ENCODE data around the gene MANSC1.
"Not testable (repeated sequence)": the region's sequence is repeated elsewhere in the genome, so short reads cannot be mapped to it uniquely, and the experiment has no call there.

MANSC1 gene

GRCh38 chr12:12319451-12320183, 30.4 kb downstream of the MANSC1 start:
- DNase-seq = peak; percentile 79

- DNase-seq = no peak
Measured at GRCh38 chr12:12315838-12316237, 34.2 kb downstream of the MANSC1 start.

- DNase-seq = not testable (repeated sequence)
Measured at GRCh38 chr12:12310695-12311094, 39.3 kb downstream of the MANSC1 start.

DNA sequence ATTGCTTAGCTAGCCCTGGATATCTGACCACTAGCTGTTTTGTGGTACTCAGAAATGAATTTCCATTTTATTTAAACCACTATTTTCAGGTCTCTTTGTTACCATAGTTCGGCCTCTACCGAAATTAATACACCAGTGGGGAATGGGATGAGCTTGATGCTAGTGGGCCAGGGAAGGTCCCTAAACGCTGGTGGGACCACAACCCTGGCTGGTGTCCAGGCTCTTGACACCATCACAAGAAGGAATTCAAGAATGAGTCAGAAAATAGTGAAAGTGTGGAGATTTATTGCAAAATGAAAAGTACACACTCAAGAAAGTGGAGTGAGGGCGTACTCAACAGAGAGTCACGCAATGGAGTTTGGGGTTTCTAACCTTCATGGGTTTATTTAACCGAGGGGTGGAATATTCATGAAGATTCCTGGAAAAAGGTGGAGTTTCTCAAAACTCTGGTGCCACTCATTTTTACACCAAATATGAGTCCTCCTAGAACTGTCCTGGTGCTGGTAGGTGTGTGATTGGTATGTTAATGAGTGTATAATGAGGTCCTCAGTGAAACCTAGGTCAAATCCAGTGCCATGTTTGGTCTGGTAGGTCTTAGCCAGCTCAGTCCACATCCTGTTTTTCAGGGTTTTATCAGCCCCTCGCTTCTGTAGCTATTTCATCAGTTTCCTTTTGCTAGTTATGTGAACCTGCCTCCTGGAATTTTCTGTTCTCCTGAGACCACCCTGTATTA, 44.3 kb downstream of the MANSC1 start:
- no peak for DNase-seq

DNA sequence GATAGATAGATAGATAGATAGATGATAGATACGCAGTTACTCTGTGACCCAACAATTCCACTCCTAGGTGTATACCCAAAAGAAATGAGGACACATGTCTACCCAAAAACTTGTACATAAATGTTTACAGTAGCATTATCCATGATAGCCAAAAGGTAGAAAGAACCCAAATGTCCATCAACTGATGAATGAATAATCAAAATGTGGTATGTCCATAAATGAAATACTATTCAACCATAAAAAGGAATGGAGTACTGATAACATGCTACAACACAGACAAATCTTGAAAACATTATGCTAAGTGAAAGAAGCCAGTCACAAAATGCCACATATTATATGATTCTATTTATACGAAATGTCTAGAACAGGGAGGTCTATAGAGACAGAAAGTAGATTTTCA, 47.1 kb downstream of the MANSC1 start:
- DNase-seq = no peak

GRCh38 chr12:12301122-12301521, 48.9 kb downstream of the MANSC1 start:
- DNase-seq = no peak

DNA sequence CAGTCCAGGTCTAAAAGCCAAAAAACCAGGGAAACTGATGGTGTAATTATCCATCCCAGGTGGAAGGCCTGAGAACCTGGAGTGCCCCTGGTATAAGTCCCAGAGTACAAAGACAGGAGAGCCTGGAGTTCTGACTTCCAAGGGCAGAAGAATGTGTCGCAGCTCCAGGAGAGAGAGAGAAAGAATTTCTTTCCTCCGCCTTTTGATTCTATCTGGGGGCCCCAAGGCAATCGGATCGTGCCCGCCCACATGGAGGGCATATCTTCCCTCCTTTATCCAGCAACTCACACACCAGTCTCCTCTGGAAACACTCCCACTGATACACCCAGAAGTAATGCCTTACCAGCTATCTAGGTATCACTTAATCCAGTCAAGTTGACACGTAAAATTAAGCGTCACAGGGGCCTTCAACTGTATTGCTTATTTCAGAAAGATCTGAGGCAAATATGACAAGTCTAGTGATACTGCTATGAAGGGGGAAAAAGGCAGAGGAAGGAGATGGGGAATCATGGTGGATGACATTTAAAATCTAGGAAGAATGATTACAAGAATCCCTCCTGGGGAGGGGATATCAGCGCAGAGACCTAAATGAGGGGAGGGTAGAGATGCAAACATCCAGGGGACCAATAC, 52.7 kb downstream of the MANSC1 start:
- no peak for DNase-seq

GRCh38 chr12:12294215-12295005, 55.6 kb downstream of the MANSC1 start:
- DNase-seq = no peak

DNA sequence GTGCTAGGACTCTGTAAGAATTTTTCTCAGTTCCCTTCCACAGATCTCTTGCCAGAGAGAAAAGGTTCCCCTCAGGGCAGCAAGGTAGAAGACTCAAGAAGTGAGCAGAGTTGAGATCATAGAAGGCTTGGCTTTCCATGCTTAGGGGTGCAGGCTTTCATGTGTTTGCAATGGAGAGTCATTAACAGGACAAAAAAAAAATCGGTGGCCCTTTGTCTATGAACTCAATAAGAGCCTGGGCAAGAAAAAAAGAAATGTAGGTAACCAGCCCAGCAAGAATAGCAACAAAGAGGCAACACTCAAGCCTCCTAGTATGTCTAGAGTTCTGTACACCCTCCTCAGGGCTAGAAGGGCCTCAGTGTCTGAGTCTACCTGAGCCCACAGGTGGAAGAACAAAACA, 59.8 kb downstream of the MANSC1 start:
- DNase-seq = no peak

- DNase-seq = no peak
Measured at GRCh38 chr12:12286441-12286840, 63.6 kb downstream of the MANSC1 start.

DNA sequence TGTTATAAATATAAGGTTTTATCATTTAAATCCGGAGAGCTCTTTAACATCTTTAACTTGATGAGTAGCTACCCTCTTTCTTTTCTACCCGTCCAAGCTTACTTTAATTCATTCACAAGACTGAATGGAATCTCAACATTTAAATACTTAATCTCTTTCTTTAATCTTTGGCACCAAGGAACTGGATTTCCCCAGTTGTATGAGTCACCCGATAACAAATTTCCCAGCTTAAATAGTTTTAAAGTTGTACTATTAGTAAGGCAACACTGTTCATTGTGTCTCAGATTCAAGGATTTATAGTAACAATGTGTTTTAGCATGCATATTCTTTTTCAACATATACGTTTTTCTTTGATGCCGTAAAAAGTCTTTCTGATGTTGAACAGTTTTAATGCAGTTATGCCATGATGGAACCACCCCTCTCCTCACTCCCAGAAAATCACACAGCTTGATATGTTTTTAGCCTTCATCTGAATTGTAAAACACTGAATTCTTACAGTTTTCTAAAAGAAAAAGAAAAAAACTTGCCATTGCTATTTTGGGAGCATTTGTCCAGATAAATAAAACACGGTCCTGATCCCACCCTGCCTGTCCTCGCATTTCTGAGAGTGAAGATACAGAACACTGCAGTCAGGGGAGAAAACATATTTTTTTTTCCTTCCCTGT, 67.1 kb downstream of the MANSC1 start:
- no peak for DNase-seq

DNA sequence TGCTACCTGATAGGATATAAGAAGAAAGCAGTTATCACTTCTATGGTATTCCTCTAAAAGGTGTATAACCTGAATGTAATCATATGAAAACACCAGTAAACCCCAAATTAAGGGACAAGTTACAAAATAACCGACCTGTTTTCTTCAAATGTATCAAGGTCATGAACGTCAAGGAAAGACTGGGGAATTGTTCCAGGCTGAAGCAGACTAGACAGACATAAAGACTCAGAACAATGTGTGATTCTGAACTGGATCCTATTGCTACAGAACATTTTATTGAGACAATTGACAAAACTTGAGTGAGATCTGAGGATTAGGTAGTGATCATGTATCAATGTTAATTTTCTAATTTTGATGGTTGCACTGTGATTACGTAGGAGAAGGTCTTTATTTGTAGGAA, 67.8 kb downstream of the MANSC1 start:
- DNase-seq = no peak

- DNase-seq = no peak
Measured at GRCh38 chr12:12281134-12281533, 68.9 kb downstream of the MANSC1 start.

DNA sequence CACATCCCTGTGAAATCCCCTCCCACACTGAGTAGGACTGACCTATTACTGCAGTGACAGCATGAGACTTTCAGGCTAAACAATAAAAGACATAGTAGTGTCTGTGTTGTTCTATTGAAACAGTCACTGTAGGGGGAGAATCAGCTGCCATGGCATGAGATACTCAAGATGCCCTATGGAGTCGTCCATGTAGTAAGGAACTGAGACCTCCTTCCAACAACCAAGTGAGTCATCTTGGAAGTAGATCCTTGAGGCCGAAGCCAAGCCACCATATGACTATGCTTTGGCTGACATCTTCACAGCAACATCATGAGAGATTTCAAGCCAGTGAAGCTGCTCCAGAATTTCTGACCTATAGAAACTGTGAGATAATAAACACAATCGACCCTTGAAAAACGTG, 71.1 kb downstream of the MANSC1 start:
- no peak for DNase-seq

Measured in DMS79 treated with DMSO at 0.1 percent for 48 hours (cell line).